T47D (cell line): Measurements from ENCODE around the gene NOX5.

Experiments
- DNase-seq, 2 experiments: peaks; one replicate each; pipeline versions ENCODE4 v3.0.0 to v3.0.0-alpha.2; 2011 to 2012; ENCODE audit warnings: low read depth in 1 of 2, low spot score in 1 of 2
- JUND ChIP-seq: IDR thresholded peaks from 2 replicates; pipeline ENCODE4 v1.6.1; 2012; ENCODE audit warnings: low read depth
- in situ Hi-C: cut with HindIII; loops from 2 replicates; pipeline ENCODE4 v1.10.0; 2016; ENCODE audit warnings: low sequenced_read_pairs, low pct_unique_long_range_greater_than_20kb

NOX5 gene

GRCh38 chr15:68997050-68997449 lies 17.4 kb upstream of the NOX5 start:
- DNase-seq: no peak
- no peak for TF ChIP-seq JUND
- in situ Hi-C loops: no loop called here

- TF ChIP-seq JUND: no peak
- DNase-seq: no peak
- in situ Hi-C loops: no loop called here
These were observed 16.3 kb upstream of the NOX5 start for GRCh38 chr15:68997930-68998777.

GRCh38 chr15:68999091-68999490 lies 15.4 kb upstream of the NOX5 start:
- in situ Hi-C loops: no loop called here
- no peak for DNase-seq
- TF ChIP-seq JUND: no peak

- no peak for TF ChIP-seq JUND
These were observed 14.4 kb upstream of the NOX5 start for GRCh38 chr15:69000091-69000490.

GRCh38 chr15:69000725-69001503 lies 13.6 kb upstream of the NOX5 start:
- TF ChIP-seq JUND: no peak
- no peak for DNase-seq
- in situ Hi-C loops: no loop called here

More at GRCh38 chr15:69000091-69000490, 14.4 kb upstream of the NOX5 start:
- in situ Hi-C loops: no loop called here
- peak in 1 of 2 experiments; percentile 33 for DNase-seq

GRCh38 chr15:69002783-69003182 lies 11.7 kb upstream of the NOX5 start:
- DNase-seq: no peak
- in situ Hi-C loops: no loop called here
- no peak for TF ChIP-seq JUND

- no peak for TF ChIP-seq JUND
- in situ Hi-C loops: no loop called here
- DNase-seq: no peak
These were observed 10.5 kb upstream of the NOX5 start for GRCh38 chr15:69004011-69004410.

GRCh38 chr15:69008056-69008455 lies 6.4 kb upstream of the NOX5 start:
- DNase-seq: no peak
- TF ChIP-seq JUND: no peak
- in situ Hi-C loops: no loop called here

GRCh38 chr15:69009341-69009740 lies 5.2 kb upstream of the NOX5 start:
- in situ Hi-C loops: no loop called here
- no peak for DNase-seq
- TF ChIP-seq JUND: no peak

- DNase-seq: no peak
- in situ Hi-C loops: no loop called here
- no peak for TF ChIP-seq JUND
These were observed 2.9 kb upstream of the NOX5 start for GRCh38 chr15:69011641-69012040.

GRCh38 chr15:69012761-69013364 lies 1.6 kb upstream of the NOX5 start:
- no peak for DNase-seq
- in situ Hi-C loops: no loop called here
- no peak for TF ChIP-seq JUND

GRCh38 chr15:69013726-69014406 lies 629 bp upstream of the NOX5 start:
- in situ Hi-C loops: no loop called here
- TF ChIP-seq JUND: no peak
- no peak for DNase-seq
